ENCODE results near the gene ZNF648.

The ZNF648 gene

GRCh38 chr1:182052355-182052754, 9.2 kb downstream of the ZNF648 start:
- TF ChIP-seq POLR2AphosphoS5 (IDR thresholded peaks at IDR 0.05; ENCODE audit: low read depth, low read length) (no peak), TAF1 (IDR thresholded peaks at IDR 0.05; ENCODE audit: borderline replicate concordance, insufficient read depth, low read length) (no peak), FOXP2 (optimal IDR thresholded peaks at IDR 0.05; ENCODE audit: borderline replicate concordance, extremely low read depth, extremely low read length, insufficient read depth) (no peak), SIN3A (IDR thresholded peaks at IDR 0.05; ENCODE audit: borderline replicate concordance, insufficient read depth, low read length) (no peak)
- TF ChIP-seq, protein P1, sequence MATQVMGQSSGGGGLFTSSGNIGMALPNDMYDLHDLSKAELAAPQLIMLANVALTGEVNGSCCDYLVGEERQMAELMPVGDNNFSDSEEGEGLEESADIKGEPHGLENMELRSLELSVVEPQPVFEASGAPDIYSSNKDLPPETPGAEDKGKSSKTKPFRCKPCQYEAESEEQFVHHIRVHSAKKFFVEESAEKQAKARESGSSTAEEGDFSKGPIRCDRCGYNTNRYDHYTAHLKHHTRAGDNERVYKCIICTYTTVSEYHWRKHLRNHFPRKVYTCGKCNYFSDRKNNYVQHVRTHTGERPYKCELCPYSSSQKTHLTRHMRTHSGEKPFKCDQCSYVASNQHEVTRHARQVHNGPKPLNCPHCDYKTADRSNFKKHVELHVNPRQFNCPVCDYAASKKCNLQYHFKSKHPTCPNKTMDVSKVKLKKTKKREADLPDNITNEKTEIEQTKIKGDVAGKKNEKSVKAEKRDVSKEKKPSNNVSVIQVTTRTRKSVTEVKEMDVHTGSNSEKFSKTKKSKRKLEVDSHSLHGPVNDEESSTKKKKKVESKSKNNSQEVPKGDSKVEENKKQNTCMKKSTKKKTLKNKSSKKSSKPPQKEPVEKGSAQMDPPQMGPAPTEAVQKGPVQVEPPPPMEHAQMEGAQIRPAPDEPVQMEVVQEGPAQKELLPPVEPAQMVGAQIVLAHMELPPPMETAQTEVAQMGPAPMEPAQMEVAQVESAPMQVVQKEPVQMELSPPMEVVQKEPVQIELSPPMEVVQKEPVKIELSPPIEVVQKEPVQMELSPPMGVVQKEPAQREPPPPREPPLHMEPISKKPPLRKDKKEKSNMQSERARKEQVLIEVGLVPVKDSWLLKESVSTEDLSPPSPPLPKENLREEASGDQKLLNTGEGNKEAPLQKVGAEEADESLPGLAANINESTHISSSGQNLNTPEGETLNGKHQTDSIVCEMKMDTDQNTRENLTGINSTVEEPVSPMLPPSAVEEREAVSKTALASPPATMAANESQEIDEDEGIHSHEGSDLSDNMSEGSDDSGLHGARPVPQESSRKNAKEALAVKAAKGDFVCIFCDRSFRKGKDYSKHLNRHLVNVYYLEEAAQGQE (IDR thresholded peaks at IDR 0.05; ENCODE audit: insufficient read depth in 1 of 2, low read depth in 2 of 2, low read length in 2 of 2): no peak

DNA sequence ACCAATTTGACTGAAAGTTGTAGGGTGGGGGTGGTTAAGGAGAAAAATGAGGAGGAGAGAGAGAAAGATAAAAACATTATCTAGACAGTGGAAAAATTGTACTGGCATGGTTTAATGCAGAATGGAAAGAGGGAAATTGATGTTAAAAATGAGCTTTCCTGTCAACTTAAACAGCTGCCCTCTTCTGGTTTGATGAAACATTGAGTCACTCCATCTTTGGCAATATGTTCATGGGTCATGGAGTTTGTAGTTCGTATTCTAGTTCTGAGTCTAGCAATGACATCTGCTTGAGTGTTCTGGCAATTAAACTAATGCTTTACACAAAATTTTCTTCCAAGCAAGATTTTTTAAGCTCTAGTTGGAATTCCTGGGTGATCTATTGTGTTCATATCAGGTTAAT, 9.6 kb downstream of the ZNF648 start:
- TF ChIP-seq, protein P1 (IDR thresholded peaks at IDR 0.05; ENCODE audit: insufficient read depth in 1 of 2, low read depth in 2 of 2, low read length in 2 of 2): no peak
- TF ChIP-seq POLR2AphosphoS5 (IDR thresholded peaks at IDR 0.05; ENCODE audit: low read depth, low read length) (no peak), TAF1 (IDR thresholded peaks at IDR 0.05; ENCODE audit: borderline replicate concordance, insufficient read depth, low read length) (no peak), FOXP2 (optimal IDR thresholded peaks at IDR 0.05; ENCODE audit: borderline replicate concordance, extremely low read depth, extremely low read length, insufficient read depth) (no peak), SIN3A (IDR thresholded peaks at IDR 0.05; ENCODE audit: borderline replicate concordance, insufficient read depth, low read length) (no peak)

DNA sequence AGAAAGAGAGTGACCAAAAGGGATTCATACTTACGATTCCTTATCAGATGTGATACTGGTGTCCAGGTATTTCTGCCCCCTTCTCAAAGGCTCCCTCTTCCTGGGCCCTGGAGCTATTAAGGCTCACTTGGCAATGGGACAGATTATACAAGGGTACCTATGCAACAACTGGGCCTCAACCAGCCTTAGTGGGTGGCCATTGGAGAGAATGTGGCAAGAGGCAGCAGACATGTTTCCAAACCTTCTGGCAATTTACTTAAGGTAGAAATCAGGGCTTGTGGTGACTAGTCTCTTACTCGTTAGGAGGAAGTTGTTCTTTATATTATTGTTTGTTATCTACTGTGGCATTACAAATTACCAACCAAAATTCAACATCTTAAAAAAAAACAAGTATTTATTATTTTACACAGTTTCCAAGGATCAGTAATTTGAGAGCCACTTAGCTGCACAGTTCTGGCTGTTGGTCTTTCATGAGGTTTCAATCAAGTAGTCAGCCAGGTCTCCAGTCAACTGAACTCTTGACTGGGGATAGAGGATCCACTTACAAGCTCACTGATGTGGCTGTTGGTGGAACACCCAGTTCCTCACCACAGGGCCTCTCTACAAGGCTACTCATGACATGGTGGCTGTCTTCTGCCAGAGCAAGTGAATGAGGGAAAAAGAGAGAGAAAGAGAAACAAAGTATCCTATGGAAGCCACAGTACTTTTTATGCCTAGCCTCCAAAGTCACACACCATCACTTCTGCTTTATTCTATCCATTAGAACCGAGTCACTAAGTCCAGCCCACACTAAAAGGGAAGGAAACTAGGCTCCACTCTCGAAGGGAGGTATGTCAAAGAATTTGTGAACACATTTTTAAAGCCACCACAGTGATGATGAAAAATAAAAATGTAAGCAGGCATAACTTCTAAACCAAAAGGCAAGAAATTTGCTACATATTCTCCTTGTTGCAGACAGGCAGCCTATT, 10.7 kb downstream of the ZNF648 start:
- TF ChIP-seq, protein P1 (IDR thresholded peaks at IDR 0.05; ENCODE audit: insufficient read depth in 1 of 2, low read depth in 2 of 2, low read length in 2 of 2): no peak
- TF ChIP-seq FOXP2 (optimal IDR thresholded peaks at IDR 0.05; ENCODE audit: borderline replicate concordance, extremely low read depth, extremely low read length, insufficient read depth) (no peak), SIN3A (IDR thresholded peaks at IDR 0.05; ENCODE audit: borderline replicate concordance, insufficient read depth, low read length) (no peak), POLR2AphosphoS5 (IDR thresholded peaks at IDR 0.05; ENCODE audit: low read depth, low read length) (no peak), TAF1 (IDR thresholded peaks at IDR 0.05; ENCODE audit: borderline replicate concordance, insufficient read depth, low read length) (no peak)

- TF ChIP-seq, protein P1 (IDR thresholded peaks at IDR 0.05; ENCODE audit: insufficient read depth in 1 of 2, low read depth in 2 of 2, low read length in 2 of 2): no peak
These were observed 12.9 kb downstream of the ZNF648 start for GRCh38 chr1:182048562-182048961.

Measured in PFSK-1 (cell line).